ENCODE results near the gene ANKRD13A.
"Not testable (repeated sequence)": the region's sequence is repeated elsewhere in the genome, so short reads cannot be mapped to it uniquely, and the experiment has no call there.

- not testable (repeated sequence) for TF ChIP-seq SUZ12 (IDR thresholded peaks at IDR 0.05); ARNT (IDR thresholded peaks at IDR 0.05); FOXK2 (IDR thresholded peaks at IDR 0.05); SP1 (IDR thresholded peaks at IDR 0.05); BHLHE40 (IDR thresholded peaks at IDR 0.05; ENCODE audit: borderline replicate concordance); FOXA1 (IDR thresholded peaks at IDR 0.05); ELF4 (IDR thresholded peaks at IDR 0.05); FOXM1 (IDR thresholded peaks at IDR 0.05; ENCODE audit: borderline replicate concordance); TARDBP (IDR thresholded peaks at IDR 0.05); ZNF384 (IDR thresholded peaks at IDR 0.05); NFRKB (IDR thresholded peaks at IDR 0.05); LEF1 (IDR thresholded peaks at IDR 0.05; ENCODE audit: borderline replicate concordance); L3MBTL2 (conservative IDR thresholded peaks at IDR 0.05)
- TF ChIP-seq, protein P1, sequence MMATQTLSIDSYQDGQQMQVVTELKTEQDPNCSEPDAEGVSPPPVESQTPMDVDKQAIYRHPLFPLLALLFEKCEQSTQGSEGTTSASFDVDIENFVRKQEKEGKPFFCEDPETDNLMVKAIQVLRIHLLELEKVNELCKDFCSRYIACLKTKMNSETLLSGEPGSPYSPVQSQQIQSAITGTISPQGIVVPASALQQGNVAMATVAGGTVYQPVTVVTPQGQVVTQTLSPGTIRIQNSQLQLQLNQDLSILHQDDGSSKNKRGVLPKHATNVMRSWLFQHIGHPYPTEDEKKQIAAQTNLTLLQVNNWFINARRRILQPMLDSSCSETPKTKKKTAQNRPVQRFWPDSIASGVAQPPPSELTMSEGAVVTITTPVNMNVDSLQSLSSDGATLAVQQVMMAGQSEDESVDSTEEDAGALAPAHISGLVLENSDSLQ (IDR thresholded peaks at IDR 0.05) = not testable (repeated sequence)
Measured at GRCh38 chr12:110055375-110056352, 56.4 kb downstream of the ANKRD13A start.

Measured in HEK293T (cell line).